Activated T-cell treated with anti-CD3 and anti-CD28 coated beads for 48 hours (primary cell): ENCODE results near the gene DLX5.

Experiments
- DNase-seq: peaks from one replicate; pipeline ENCODE4 v3.0.0-alpha.2; 2020; ENCODE audit warnings: low read depth

DLX5 gene

DNA sequence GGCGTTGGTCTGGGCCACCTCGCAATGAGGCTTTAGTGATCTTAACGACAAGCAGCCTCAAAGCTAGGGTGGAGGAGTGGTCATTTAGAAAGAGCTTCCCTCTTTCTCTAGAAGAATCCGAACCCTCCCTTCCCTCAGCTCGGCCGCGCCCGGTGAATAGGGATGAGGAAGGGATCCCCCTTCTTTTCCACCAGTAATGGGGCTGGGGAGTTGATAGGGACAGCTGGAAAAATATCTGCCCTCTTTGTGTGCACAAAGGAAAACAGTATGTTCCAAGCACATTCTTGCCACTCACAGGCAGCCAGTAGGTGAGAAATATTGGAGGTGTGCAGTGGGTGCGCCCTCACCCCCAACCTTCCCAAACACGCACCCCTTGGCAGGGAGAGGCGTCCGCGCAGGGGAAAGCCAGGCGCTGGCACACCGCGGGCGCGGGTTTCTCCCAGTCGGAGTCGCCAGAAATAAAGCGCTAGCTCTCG is 6.5 kb downstream of the DLX5 start:
- DNase-seq: no peak

DNA sequence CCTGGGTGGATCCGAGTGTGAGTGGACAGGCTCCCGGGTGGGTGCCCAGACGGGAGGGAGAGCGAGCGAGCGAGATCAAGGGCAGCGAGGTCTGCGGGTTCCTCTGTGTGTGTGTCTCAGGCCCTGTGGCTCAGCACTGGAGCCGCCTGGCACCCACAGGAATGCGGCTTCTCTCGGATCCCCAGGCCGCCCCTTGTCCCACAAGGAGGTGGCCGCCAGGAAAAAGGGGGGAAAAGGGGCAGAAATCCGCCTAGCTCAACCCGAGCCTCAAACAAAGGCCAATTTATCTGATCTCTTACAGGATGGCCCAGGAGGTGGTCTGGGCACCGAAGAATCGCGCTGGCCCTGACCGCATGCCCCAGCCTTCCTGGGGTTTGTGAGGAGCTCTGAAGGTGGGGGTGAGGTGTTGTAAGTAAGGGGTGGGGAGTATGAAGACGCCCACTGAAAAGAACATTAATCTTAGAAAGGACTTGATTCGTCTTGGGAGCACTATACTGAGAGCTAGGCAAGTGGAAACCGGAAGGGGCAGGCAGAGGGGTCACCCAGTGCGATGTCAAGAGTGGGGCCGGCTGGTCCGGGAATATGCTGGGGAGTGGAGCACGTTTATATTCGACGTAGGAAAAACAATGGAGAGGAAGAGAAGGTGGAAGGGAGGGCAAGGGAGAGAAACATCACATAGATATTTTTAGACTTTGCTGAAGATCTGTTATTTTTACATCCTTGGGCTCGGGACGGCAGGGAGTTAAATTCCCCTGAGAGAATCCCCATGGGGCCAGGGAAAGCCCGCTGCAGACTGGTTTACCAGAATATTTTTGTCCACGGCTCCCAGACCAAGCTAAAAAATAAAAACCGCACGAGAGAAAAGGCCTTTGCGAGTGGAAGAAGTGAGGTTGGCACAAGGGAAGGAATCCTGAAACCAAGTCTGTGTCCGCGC is 7.2 kb downstream of the DLX5 start:
- DNase-seq: no peak

DNA sequence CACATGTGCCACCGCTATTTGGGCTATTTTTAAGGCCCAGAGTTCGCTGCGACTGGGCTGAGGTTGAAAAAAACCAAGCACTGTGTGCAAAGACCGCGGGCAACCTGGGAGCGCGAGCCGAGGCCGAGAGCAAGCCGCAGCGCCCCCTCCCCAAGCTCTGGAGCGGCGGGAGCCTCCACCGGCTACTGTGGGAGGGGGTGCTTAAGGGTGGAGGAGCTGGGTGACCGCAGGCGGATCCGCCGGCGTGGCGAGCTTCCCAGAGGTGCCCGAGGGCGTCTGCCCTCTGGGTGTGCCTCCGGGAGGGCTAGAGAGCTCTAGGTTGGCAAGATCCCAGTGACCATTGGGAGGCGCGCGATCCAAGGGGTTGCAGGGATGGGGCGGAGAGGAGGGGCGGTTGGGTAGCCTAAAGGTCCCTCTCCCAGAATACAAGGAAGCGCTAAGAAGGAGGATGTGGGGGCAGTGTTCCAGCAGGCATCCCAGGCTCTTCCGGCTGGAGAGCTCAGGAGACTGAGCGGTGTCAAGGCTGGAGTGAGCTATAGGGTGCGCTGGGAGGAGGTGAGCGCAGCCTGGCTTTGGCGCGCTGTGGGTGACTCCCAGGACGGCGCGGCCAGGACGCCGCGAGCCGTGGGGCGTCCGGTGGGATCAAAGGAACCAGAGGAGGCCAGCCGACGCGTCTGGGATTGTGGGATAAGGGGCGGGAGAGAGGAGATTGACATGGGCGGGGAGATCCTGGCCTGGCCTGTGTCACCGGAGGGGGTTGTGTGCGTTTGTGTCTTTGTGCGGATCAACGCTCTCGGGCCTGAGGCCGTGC is 8.0 kb downstream of the DLX5 start:
- no peak for DNase-seq

DNA sequence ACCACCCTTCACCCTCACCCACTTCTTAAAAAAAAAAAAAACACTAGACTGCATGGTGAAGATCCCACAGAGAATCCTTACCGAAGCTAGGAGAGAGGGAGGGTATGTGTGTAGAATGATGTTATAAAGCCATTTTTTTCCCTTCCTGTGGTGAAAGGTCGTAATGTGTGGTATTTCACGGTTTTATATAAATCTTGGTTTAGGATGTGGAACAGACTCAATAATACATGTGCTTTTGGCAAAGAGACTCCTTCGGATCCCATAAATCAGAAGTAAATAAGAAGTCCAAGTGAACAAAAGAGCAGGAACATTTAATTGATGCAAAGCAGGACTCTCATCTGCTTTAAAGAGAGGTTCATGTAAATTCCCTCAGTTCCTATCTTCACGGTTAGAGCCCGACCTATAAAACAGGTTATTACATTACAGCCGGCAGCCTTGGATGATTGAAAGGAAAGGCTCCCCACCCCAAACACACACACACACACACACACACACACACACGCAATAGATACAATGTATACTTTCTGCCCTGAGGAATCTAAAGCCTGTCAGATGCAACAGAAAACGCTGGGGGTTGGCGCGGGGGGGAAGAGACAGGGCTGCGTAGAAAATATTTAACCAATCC is 8.8 kb downstream of the DLX5 start:
- no peak for DNase-seq

DNA sequence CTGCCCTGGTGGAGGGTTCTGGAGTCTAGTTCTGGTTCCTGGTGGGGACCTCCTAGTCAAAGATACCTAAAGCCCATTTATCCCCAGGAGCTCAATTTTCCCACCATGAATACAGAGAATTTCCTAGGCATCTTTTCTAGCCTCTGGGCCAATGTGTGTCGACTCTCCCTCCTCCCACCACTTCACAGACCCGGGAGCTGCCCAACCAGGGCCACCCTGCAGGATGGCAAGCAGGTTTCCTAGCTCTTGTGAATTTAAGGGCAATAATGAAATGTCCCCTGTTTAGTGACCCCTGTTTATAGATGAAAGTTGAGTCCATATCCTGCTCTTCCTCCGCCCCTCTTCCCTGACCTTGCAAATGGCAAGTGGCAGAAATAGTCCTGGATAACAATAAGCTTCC is 9.4 kb downstream of the DLX5 start:
- DNase-seq: no peak

DNA sequence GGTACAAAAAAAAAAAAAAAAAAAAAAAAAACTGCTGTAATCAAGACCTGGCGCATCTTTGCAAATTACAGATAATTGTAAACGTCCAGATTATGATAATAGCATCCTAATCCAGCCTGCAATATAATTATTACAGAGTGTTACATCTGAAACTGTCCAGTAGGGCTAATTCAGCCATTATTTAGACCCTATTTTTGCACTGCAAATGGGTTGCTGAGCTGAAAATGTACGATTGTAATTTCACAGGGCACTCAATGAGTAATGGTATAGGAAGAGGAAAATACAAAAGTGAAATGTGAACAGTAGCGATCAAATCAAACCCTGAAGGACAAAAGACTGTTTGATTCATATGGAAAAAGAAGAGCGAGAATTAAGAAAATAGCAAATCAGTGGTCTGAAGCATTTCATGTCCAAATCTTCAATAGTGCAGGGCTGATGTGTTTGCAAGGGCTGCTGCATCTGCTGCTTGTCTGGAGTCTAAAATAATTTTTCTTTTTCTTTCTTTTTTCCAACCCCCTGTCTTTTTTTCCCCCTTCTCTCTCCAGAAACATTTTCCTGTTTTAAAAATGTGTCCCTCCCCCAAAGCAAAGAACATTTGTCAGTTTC is 10.4 kb downstream of the DLX5 start:
- no peak for DNase-seq

DNA sequence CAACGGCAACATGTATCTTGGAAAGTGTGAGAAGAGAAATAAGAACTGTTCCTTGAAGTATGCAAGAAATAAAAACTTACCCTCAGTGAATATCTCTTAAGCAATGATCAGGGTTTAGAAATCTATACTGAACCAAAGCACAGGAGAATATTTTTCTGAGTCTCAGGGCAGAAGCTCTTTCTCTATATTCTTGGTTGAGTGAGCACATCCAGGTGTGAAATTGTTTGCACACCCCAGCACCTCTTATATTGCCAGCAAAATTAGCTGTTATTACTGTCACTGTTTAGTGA is 10.8 kb downstream of the DLX5 start:
- no peak for DNase-seq

DNA sequence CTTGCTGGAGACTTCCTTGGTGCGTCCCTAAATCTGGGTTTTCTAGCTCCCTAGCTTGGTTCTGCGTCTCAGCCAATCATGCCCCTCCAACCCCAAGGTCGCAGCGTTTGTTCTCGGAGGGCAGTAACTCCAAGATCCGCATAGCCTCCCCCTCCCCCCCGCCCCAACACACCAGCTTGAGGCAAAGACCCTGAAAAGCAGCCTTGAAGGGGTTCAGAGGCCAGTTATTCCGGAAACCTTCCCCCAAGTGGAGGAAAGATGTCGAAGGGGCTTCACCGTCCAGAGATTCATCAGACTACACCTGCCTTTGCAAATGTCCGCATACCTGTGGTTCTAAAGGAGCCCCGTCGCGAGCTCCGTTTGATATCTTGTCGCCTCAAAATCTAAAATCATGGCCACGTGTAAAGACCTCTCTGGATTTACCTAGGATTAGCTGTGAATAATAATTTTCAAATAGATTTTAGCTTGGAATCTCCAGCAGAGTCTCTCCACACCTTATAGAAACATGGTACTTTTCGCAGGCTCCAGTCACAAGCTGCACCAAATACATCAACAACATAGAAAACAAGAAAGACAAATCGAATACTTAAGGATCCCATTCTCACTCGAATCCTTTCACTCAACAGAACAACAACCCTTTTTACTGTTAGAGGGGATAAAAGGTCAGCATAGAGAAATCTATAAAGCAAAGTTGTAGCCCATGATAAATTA is 11.3 kb downstream of the DLX5 start:
- DNase-seq: no peak

DNA sequence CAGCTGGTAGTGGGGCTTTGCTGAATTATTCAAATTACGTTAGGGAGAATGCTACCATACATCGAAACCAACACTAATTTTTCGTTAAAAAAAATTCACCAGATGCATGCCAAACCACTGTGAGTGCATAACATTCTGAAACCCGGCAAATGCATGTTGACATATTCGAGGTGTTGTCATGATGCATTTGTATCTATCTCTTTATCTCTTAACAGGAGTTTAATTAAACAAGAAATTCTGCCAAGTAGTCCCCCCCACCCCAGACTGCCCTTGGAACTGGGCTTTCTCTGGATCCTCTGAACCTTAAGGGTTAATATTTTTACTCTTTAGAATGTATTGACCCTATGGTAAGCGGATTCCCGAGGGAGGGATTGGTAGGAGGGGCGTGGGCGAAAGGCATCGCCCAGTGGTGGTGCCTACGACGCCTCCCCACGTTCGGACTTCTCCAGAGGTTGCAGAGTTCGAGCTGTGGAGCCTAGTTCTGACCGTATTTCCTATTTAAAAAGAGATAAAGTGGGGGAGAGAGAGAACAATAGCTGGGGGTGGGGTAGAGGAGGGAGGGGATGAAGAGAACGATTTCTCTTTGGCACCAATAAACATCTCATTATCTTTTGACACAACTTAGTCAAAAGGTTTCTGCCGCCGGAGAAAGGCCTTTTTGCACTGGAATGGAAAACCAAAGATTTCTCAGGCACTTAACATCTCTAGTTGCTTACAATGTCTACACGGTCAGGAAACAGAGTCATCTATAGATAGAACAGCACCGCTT is 12.1 kb downstream of the DLX5 start:
- DNase-seq: no peak

DNA sequence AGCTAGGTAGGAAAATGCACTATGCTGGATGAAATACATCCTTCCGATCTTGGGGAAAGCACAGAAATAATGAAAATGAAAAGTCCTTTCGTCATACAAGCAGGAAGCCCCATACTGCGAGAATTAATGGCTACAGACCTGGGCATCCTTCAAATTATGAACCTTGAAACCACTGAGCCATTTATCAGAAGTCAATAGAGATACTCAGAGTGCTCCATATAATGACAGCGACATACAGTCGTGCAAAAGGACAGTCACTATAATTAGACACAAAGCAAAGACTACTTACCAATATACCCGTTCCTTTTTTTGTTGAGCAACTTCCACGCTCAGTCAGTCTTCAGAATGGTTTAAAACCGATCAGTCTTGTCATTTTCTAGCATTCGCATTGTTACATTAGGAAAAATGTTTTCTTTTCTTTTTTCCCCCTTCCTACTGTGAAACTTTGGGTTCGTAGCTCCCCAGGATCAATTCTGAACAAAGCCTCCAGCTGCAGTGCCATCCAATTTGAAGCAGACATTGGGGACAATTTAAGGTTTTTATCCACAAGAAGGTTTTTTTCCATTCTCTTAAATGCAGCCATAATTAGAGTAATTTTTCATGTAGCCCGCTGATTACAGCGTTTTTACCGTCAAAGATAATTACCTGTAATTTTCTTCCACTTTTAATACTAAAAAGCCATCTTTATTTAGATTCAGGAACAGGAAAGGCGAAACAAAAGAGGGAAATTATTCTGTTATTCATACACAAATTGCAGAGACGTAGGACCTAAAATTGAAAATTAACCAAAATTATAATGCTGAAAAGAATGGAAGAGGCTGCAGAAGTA is 12.9 kb downstream of the DLX5 start:
- no peak for DNase-seq

DNA sequence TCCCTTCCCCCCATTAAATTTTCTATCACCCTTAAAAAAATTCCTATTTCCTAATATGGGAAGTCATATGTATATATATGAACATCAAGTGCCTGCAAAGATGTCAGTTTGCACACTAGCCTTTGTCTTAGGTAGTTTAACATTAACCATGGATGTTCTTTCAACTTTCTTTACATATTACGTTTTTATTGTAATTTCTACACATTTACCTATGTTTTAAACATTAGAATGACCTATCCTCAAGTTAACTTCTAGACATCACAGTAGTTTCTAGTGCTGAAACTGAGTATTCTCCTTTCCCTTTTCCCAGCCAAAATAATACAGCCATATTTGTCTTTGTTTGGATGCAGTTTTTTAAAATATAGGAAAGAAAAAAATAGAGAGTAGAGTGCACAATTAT is 13.5 kb downstream of the DLX5 start:
- DNase-seq: no peak

DNA sequence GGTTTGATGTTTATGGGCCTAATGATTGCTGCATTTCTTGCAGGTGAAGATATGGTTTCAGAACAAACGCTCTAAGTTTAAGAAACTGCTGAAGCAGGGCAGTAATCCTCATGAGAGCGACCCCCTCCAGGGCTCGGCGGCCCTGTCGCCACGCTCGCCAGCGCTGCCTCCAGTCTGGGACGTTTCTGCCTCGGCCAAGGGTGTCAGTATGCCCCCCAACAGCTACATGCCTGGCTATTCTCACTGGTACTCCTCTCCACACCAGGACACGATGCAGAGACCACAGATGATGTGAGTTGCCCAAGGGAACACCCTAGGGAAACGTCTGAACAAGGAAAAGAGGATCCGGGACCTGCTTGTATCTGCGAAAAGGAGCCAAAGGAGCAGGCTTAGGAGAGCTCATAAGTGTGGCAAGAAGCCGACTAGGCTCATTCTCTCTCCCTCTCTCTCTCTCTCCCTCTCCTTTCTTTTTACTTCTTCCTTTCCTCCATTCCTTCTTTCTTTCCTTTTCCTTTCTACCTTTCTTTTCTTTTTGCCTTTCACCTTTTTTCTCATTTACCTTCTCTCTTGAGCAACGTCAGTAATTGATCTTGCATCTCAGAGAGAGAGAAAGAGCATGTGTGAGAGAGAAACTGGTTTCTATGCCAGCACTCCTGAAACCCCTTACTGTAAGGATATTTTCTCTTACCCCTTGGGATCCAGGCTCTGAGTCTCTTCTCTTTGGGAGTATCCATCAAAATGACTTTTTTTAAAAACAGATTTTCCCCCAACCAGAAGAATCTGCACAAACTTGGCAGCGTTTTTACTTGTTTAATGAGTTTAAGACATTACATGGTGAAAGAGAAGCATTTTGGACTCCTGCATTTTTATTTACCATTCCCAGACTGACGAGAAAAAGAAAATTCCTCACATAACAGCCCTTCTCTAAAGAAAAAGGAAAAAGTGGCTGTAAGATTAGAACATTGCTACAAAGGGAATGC is 14.6 kb downstream of the DLX5 start:
- DNase-seq: no peak

DNA sequence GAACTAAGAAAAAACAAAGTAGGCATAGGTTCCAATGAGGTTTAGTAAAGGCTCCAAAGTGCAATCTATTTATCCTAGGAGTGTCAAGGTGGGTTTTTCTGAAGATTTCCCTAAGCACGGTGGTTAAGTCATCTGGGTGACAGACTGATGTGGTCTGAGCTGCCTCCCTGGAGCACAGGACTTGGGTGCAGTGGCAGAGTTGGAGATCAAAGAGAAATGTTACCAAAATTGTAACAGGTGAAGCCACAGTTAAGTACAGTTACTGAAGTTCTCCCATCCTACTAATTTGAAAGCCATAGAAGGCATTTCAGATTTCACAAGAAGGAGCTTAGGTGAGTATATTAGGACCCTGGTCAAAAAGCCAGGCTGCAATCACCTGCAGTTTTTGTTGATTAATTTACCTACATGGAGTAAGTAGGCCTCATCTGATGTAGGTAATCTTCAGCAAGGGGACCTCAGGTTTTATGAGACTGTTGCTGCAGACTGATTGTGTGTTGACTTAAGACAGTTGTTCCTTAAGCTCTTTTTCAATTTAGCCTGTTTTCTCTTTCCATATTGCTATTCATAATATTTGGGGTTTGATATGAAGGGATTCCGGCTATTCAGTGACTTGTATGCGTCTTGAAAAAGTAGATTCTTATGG is 16.2 kb downstream of the DLX5 start:
- no peak for DNase-seq

DNA sequence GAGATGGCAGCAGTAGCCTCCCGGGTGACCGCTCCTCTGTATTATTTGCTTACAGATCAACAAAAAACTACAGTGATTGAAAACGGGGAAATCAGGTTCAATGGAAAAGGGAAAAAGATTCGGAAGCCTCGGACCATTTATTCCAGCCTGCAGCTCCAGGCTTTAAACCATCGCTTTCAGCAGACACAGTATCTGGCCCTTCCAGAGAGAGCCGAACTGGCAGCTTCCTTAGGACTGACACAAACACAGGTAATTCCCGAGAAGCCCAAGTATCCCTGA is 17.1 kb downstream of the DLX5 start:
- no peak for DNase-seq

DNA sequence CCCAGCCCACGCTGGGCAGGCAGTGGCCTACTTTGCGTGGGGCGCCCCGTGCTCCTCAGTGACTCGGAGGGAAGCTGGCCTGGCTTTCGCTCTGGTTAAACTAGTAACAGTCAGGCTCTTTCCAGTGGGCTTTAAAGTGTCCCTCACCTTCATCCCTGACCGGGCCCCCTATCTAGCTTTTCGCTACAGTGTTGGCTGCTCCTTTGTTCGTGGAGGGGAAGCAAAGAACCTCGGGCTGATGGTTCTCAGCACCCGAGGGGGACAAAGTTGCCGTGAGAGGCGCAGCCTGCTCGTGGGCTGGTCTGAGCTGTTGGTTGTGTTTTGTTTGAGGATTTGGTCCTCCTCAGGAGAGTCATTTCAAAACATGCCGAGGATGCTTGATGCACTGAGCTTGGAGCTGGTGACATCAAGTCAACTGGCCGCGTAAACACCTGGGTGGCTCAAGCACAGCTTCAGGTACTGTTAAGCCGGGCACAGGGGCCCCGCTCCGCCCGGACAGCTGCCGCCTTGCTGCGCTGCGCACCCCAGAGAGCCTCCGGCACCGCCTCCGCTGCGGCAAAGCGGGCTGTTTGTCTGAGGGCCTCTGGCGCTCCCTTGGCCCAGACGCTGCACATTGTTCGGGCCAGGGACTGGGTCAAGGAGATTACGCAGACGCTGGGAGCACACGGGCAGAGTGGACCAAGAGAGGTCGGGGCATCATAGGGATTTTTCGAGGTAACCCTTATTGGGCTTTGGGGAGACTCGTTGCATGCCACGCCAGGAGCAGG is 17.6 kb downstream of the DLX5 start:
- DNase-seq: no peak

DNA sequence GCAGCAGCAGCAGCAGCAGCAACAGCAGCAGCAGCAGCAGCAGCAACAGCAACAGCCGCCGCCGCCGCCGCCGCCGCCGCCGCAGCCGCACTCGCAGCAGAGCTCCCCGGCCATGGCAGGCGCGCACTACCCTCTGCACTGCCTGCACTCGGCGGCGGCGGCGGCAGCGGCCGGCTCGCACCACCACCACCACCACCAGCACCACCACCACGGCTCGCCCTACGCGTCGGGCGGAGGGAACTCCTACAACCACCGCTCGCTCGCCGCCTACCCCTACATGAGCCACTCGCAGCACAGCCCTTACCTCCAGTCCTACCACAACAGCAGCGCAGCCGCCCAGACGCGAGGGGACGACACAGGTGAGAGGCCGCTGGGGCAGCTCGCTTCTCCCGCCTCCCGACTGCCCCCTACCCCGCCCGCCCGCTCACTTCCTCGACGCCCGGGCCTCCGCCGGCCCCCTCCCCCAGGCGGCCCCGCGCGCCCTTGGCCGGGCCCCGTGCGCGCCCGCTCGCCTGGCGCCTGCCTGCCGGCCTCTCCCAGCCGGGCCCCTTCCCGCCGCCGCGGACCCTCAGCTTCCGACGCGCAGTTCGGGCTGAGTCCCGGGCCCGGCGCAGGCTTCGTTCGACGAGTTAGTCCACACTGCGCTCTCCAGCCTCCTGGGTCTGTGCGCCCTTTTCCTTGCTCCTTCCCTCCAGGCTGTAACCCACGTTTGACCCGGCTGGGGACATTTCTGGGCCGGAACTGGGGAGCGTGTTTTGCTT is 18.4 kb downstream of the DLX5 start:
- DNase-seq: peak; percentile 51
